GM19372 (cell line): ENCODE measurements around the gene CLN3.
A peak's percentile ranks its signal among the peaks of the same experiment; 100 is the strongest.
"Not testable (repeated sequence)": the region's sequence is repeated elsewhere in the genome, so short reads cannot be mapped to it uniquely, and the experiment has no call there.

Experiments used
- ATAC-seq: cut with Tn5 transposase; IDR thresholded peaks from one replicate; pipeline ENCODE4 v1.9.1; 2021; ENCODE audit warnings: mild to moderate bottlenecking, low read depth, moderate library complexity; ENCODE audit not compliant: unreplicated experiment

The CLN3 gene

DNA sequence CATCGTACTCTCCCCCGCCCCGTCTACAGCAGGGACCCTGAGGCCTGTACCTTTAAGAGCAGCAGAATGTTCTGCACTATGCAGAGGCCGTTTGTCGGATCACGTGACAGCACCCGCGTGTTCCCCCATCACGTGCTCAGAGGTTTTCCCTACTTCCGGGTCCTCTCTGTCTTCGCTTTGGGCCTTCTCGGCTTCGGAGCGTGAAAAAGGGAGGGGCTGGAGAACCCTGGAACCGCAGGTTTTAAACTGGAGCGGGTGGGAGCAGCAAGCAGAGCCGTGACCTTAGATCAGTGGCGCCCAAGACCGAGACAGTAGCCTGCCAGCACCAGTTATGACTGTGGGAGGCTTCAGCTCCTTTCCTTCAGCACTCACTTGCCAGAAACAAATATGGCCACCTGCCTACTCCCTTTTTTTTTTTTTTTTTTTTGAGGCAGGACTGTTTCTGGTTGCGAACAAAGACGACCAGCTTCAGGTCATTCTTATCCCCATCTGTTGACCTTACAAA is at the start of gene CLN3:
TSS of gene CLN3 (minus strand) at position 105 of the 505 bp plus-strand sequence. CDS start 315 bp downstream, outside the sequence.
- peak; percentile 70 for ATAC-seq

DNA sequence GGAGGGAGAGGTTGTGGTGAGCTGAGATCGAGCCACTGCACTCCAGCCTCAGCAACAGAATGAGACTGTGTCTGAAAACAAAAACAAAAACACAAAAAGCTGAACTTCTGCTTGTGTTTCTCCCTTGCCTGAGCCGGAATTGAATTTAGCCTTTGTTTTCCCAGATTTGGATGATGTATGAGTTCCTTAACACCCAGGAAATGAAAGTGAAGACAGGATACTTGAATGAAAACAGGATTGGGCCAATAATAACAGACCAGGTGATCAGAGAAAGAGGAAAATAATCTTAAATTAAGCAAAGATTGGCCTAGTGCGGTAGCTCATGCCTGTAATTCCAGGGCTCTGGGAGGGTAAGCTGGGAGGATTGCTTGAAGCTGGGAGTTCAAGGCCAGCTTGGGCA is 48.5 kb upstream of the CLN3 start:
- no peak for ATAC-seq

DNA sequence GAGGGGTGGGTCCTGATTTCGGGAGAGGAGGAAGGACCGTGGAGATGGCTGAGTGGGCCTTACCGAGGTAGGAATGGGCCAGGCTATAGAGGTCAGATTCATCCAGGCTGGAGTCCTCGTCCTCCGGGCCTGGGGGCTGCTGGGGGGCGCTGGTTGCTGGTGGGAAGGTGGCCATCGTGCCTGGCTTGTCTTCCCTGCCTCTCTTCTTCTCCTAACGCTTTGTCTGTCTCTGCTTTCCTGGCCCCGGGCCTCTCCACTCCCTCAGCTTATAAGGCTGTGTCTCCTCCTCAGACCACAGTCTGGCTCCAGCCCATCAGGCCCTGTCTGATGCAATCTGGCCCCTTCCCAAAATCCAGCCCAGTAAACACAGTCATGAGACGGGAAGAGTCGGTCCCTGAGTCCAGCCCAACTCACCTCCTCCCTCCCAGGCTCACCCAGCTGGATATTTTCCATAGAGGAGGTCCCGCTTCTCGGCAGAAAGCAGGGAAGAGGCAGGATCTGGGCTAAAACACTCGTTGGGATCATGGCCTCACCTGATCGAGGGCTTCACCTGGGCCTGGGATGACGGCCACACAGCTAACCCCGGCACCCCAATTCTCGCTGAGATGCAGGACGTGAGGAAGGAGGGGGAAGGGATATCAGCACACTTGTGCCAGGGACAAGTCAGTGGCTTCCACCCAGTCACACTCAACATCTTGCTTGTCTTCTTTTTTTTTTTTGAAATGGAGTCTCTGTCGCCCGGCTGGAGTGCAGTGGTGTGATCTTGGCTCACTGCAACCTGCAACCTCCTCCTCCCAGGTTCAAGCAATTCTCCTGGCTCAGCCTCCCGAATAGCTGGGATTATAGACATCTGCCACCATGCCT is 47.1 kb upstream of the CLN3 start, which contains the start of gene NUPR1:
TSS of gene NUPR1 (minus strand) at position 242 of the 864 bp plus-strand sequence. CDS start at position 175, 67 bp downstream.
- ATAC-seq = no peak

DNA sequence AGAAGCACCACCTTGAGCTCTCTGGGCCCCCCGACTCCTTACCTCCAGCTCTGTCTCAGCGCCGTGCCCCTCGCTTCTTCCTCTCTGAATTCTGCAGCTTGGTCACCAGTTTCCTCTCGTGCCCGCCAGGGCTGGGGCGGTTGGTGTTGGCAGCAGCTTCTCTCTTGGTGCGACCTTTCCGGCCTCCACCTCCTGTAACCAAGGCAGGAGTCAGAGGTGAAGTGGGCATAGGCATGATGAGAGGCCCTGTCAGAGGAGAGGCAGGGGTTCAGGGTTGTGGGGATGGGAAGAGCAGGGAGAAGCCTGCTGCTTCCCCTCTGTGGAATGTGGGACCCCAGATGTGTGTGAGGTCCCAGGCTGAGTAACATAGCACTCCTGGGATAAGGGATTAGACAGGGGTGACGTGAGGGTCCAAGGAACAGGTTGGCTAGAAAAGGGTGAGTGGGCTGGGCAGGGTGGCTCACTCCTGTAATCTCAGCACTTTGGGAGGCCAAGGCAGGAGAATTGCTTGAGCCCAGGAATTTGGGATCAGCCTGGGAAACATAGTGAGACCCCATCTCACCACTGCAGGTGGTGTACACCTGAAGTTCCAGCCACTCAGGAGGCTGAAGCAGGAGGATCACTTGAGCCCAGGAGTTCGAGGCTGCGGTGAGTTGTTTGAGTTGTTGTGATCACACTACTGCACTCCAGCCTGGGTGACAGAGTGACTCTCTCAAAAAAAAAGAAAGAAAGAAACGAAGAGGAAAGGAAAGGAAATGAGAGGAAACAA is 46.3 kb upstream of the CLN3 start:
- no peak for ATAC-seq

DNA sequence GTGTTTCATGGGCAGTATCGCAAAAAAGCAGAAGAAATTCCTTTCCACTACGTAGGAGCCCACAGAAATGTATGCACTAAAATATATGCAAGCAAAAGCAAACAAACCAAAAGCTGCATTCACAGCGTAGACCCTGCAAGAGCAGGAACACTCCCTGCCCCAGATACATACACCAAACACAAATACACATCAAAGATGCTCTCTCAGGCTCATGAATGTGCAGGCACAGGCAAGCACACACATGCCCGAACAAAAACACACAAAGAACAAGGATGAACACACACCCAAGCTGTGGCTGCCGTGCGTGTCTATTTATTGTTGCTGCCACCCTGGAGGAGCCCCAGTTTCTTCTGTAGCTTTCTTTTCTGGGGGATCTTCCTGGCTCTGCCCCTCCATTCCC is 45.2 kb upstream of the CLN3 start:
- no peak for ATAC-seq

DNA sequence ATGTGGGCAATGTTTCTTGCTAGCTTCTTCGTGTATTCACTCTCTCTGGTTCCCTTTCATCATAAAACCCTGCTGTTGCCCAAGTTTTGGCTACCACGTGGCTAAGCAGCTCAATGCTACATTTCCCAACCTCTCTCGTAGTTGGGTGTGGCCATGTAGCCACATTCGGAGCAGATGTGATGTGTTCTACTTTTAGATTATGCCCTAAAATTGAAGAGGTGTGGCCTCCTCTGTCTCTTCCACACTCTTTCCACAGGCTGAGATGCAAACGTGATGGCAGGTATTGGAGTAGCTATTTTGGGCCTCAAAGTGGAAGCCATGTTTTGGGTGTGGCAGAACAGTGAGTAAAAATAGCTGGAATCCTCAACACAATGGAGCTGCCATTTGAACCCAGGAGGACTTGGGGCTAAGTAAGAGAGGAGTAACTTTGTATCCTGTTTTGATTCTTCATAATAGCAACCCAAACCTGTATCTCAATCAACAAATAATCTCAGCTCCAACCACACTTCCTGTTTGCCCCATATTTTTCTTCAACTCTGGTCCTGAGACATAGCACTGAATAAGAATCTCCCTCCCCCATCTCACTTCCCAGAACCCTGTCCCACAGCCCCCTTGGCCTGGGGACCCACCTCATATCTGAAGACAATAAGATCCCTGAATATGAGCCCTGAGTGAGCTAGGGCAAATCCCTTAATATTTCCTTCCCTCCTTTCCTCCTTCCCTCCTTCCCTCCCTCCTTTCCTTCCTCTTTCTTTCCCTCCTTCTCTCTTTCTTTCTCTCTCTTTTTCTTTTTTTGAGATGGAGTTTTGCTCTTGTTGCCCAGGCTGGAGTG is 42.9 kb upstream of the CLN3 start:
- no peak for ATAC-seq

GRCh38 chr16:28532940-28533647 is 41.2 kb upstream of the CLN3 start:
- ATAC-seq = no peak

DNA sequence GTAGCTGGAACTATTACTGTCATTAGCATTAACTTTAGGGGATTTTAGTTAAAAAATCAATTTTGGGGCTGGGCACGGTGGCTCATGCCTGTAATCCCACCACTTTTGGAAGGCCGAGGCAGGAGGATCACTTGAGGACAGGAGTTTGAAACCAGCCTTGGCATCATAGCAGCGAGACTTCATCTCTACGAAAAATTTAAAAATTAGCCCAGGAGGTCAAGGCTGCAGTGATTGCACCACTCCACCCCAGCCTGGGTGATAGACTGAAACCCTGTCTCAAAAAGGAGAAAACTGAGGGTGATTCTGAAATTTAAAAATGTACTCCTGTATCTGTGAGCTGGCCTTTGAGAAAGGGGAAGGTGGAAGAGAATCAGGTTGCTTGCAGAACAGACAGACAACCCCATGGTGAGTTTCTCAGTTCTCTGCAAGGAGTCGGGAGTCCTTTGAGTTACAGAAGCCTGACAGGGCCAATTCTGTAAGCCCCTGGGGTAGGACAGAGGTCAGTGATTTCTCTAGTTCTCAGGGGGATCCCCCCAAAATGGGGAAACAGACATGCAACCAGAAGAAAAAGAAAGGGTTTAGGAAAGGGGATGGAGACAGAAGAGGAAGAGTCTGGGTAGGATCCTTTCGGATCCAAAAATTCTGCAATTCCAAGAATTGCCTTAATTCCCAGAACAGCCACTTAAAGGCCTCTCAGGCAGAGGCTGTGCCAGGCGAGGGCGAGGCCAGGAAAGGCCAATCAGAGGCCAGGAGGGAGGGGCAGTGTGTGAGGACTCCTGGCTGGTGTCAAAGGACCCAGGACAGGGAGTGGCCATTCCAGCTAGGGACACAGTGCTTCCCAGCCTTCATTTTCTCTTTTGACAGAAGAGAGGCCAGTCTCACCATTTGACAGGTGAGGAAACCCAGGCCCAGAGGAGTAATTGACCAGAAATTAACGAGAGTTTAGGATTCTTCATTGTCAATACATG is 40.2 kb upstream of the CLN3 start:
- ATAC-seq = no peak

DNA sequence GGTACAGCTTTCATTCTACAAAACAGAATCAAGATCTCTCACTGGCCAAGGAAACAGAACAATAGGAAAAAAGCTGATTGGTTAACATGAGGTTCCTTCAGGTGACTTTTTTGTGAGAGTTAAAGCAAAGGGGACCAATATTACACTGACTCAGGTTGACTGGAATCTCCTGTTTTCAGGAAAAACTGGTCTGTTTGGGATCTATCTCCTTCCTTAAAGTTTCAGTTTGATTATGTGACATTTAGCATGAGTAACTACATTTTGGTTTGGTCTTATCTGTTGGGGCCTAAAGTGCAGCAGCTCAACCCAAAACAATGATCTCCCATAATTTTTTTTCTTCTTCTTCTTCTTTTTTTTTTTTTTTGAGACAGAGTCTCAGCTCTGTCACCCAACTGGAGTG is 37.2 kb upstream of the CLN3 start:
- ATAC-seq = no peak

- no peak for ATAC-seq
These were observed 36.6 kb upstream of the CLN3 start for GRCh38 chr16:28528463-28528867.

DNA sequence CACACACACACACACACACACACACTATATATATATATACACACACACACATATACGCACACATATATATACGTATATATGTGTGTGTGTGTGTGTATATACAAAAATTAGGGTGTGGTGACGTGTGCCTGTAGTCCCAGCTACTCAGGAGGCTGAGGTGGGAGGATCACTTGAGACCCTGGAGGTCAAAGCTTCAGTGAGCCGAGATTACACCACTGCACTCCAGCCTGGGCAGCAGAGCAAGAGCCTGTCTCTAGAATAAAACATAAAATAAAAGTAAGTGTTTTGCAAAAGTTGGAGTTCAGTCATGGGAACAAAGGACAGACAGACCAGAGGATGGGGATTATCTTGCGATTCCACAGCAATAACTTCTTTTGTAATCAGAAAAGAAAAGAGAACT is 36.1 kb upstream of the CLN3 start:
- ATAC-seq = no peak

- ATAC-seq = not testable (repeated sequence)
These were observed 35.4 kb upstream of the CLN3 start for GRCh38 chr16:28527100-28527785.

DNA sequence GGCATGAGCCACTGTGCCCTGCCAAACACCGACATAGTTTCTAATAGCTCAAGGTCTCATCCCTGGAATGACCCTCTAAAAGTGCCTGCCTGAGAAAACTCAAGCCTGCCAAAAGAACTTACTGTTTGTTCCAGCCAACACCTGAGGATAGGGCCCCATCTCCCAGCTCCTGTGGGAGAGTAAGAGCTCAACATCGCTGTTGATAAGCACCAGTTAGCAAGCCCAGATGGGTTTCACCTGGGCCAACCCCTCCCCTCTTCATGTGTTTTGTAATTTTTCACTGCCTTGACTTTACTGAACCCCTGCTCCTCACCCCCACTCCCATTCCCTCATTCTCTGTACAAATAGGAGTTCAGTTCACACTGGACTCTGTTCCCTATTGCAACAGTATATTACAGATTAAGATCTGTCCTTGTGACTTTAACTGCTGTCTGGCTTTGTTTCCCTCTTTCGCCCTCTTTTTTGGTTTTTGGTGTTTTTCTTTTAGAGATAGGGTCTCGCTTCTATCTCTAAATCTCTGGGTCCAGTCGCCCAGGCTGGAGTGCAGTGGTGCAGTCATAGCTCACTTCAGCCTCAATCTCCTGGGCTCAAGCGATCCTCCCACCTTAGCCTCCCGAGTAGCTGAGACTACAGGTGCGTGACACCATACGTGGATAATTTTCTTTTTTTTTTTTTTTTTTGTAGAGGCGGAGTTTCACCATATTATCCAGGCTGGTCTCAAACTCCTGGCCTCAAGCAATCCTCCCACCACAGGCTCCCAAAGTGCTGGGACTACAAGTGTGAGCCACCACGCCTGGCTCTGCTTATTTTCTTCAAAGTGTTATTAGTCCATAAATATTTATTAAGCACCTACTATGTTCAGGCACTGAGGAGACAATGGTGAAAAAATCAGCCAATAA is 34.6 kb upstream of the CLN3 start:
- ATAC-seq = no peak

DNA sequence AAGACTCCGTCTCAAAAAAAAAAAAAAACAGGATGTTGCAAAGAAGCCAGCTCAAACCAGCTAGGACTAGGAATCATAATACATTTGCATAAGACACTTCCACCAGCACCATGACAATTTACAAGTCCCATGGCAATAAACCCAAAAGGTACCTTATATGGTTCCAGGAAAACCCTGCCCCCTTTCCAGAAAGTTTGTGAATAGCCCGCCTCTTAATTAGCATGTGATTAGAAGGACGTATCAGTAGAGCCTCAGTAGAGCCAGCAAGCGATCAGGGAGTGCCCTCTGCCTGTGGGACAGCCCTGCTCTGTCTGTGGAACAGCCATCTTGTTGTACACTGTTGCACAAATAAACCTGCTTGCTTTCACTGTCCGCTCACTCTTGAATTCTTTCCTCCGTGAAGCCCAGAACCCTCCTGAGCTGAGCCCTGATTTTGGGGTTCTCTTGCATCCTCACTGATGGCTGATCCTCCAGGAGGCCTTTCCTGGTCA is 32.9 kb upstream of the CLN3 start:
- ATAC-seq = no peak

GRCh38 chr16:28522792-28523191 is 30.9 kb upstream of the CLN3 start:
- no peak for ATAC-seq

GRCh38 chr16:28521436-28521835 is 29.6 kb upstream of the CLN3 start:
- no peak for ATAC-seq

DNA sequence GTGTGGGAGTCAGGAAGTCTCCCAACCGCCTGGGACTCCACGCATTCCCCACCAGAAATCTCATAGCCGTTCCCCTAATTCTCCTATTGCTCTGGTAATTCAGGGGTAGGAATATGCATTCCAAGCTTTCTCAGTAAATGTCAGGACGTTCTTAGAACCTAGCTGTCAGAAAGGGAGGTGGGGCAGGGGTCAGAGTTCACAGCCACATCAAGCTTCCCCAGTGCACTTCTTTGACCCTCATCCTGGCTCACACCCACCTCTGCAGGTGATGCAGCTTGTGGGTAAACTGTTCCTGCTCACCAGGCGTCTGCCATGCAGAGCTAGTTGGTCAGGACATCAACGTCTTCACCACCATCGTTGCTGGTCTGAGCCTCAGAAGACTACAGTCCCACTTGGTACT is 28.8 kb upstream of the CLN3 start:
- no peak for ATAC-seq
